ENCODE data around the gene CPEB1.
A peak's percentile ranks its signal among the peaks of the same experiment; 100 is the strongest.

Gene CPEB1

GRCh38 chr15:82647045-82647834 lies at the start of gene CPEB1:
TSS of gene CPEB1 (minus strand) at chr15:82647363. CDS start at chr15:82628459, 18,904 bp downstream.
- DNase-seq (ENCODE audit: low read depth) = peak; percentile 45

GRCh38 chr15:82692171-82692570 lies 45.0 kb upstream of the CPEB1 start:
- DNase-seq (ENCODE audit: low read depth) = no peak

DNA sequence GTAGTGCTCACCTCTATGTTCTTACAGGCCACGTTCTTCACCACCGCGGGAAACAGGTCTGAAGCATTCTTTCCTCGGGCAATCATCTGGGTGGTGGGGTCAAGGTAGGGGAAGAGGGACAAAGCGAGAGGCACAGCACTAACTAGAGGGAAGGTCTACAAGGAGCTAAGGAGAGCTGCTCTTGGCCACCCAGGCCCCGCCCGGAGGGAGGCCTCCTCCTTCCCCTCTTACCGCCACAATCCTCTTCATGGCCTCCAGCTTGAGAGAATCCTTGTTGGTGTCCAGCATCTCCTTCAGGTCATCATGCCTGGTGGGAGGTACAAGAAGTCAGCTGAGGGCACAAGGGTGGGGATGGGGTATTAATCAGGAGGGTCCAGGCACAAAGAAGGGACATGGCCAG lies 42.0 kb upstream of the CPEB1 start:
- no peak for DNase-seq (ENCODE audit: low read depth)

- no peak for DNase-seq (ENCODE audit: low read depth)
These were observed 41.5 kb upstream of the CPEB1 start for GRCh38 chr15:82688691-82689090.

DNA sequence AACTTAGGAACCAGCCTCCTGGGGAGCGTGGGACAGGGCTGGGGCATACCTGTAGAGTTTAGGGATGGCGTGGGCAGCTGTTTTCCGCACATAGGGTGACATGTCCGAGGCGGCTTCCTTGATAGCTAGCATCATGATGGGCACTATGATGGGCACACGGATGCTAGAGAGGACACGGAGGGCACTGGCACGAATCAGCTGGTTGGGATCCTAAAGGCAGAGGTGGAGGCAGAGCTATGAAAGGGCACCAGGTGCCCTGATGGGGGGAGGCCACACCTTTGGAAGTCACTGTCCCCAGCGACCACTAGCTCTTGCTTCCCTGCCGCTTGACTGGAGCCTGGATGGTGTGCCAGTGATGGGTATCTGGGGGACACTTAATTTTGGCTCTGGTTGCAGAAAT lies 34.2 kb upstream of the CPEB1 start:
- no peak for DNase-seq (ENCODE audit: low read depth)

DNA sequence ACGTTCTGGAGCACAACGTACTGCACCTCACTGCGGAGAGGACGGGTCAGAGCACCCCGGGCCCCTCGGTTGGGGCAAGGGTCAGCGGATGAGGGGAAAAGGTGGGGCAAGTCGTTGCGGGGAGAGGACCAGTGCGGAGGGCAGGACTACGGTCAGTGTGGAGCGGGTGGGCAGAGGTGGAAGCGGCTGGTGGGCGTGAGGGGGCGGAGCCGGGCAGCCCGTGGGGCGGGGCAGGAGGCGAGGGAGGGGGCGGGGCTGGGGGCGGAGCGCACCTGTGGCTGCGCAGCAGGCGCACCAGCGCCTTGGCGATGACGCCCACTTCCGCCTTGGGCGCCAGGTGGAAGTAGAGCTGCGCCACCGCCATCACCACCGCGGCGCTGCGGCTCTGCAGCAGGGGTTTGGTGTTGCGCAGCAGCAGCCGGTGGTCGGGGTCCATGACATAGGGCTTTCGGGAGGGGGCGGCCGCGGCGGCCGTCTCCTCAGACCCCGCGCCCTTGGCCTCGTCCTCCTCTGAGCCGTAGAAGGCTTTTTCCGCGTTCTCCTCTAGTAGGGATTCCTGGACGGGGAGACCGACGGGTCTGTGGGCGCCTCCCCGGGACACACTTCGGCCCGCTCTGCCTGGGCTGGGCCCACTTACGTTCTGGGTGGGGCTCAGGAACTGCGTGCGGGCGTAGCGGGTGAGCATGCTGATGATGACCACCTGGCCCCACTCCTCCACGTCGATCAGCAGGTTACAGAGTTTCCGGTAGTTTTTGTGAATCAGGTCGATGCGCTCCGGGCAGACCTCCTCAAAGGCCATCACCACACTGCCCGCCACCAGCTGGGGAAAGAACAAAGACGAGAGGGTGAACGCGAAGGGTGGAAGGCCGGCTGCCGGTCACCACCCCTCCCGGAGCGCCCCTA lies 33.3 kb upstream of the CPEB1 start:
- no peak for DNase-seq (ENCODE audit: low read depth)

DNA sequence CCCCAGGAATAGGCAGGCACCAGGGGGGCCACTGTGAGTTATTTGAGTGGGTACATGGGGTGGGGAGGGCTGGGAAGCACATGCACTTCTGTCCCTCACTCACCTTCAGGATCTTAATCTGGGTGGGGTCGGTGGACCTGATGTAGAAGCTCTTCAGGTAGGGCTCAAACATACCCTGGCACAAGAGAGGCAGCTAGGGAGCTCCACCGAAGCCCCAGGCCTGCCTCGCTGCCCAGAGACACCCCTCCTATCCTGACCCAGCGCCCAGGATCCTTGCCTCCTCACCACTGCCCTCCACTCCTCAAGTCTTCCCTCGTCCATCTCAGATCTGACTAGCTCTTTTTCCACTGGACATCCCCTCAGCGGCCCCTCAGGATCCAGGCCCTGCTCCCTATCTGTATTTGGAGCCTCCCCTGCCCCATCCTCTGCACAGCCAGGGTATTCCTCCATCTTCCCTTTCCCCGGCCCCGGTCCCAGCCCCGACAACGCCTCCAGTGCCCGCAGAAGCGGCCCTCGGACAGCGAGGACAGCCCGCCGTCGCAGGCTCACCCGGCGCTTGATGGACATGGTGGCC lies 32.5 kb upstream of the CPEB1 start:
- DNase-seq (ENCODE audit: low read depth) = no peak

- DNase-seq (ENCODE audit: low read depth) = no peak
These were observed 30.7 kb upstream of the CPEB1 start for GRCh38 chr15:82677720-82678323.

DNA sequence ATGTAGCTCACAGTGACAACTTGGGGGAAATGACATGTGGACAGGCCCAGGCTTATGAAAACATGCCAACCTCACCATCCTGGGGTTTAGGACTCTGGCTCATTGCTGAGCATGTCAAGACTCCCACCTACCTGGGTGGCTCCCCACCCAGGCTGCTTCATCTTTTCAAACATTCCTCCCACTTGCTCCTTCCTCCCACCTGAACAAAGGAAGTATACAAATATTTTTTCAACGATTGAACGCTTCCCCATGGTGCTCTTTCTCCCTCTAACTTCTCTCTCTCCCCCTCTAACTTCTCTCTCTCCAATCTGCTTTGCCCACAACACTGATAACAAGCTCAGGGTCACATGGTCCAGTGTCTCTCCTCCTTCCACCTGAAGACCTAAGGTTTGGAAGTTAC lies 27.7 kb upstream of the CPEB1 start:
- DNase-seq (ENCODE audit: low read depth) = no peak

DNA sequence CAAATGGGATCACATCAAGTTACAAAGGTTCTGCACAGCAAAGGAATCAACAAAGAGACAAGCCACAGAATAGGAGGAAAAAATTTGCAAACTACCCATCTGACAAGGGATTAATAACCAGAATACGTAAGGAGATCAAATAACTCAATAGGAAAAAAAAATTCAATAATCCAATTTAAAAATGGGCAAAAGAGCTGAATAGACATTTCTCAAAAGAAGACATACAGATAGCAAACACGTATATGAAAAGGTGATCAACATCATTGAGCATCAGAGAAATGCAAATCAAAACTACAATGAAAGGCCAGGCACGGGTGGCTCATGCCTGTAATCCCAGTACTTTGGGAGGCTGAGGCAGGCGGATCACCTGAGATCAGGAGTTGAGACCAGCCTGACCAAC lies 23.5 kb upstream of the CPEB1 start:
- no peak for DNase-seq (ENCODE audit: low read depth)

- no peak for DNase-seq (ENCODE audit: low read depth)
These were observed 19.4 kb upstream of the CPEB1 start for GRCh38 chr15:82666606-82667005.

- DNase-seq (ENCODE audit: low read depth) = no peak
These were observed 16.9 kb upstream of the CPEB1 start for GRCh38 chr15:82664021-82664420.

GRCh38 chr15:82663186-82663600 lies 16.0 kb upstream of the CPEB1 start:
- no peak for DNase-seq (ENCODE audit: low read depth)

- no peak for DNase-seq (ENCODE audit: low read depth)
These were observed 15.5 kb upstream of the CPEB1 start for GRCh38 chr15:82662641-82663040.

- no peak for DNase-seq (ENCODE audit: low read depth)
These were observed 13.2 kb upstream of the CPEB1 start for GRCh38 chr15:82660378-82660777.

GRCh38 chr15:82656641-82657266 lies 9.6 kb upstream of the CPEB1 start:
- no peak for DNase-seq (ENCODE audit: low read depth)

GRCh38 chr15:82655606-82656005 lies 8.4 kb upstream of the CPEB1 start:
- no peak for DNase-seq (ENCODE audit: low read depth)

DNA sequence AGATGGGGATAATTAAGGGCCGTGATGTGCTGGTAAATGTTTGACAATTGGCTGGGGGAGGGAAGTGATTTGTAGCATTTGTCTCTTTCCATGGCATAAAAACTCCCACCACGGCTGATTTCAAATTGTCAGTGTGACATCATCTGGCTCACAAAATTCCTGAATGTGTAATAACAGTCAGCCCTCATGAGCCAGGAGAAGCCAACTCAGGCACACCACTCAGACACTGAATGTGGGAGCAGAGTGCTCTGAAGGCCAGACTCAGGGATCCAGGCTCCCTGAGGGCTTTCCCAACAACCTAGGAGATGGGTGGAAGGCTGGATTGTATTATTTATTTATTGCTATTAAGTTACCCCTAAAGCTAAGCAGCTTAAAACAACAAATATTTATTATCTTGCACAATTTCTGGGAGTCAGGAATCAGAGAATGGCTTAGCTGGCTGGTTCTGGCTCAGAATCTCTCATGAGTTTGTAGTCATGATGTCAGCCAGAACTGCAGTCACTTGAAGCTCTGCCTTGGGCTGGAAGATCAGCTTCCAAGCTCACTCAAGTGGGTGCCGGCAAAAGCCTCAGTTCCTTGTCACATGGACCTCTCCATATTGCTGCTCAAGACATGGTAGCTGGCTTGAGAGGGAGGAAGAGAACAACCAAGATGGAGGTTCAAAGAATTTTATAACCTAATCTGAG lies 6.5 kb upstream of the CPEB1 start:
- no peak for DNase-seq (ENCODE audit: low read depth)

GRCh38 chr15:82651708-82652107 lies 4.5 kb upstream of the CPEB1 start:
- DNase-seq (ENCODE audit: low read depth) = no peak

- DNase-seq (ENCODE audit: low read depth) = no peak
These were observed 3.0 kb upstream of the CPEB1 start for GRCh38 chr15:82650046-82650670.

All from HS-5 (cell line).